SK-N-MC (cell line): ENCODE measurements around the gene TCTN2.

Experiments used
- EZH2 ChIP-seq: fragments of 200-600 bp; sonication (generic); IDR thresholded peaks from one replicate; pipeline ENCODE4 v1.6.1; 2017; ENCODE audit warnings: antibody characterized with exemption
- POLR2AphosphoS5 ChIP-seq: IDR thresholded peaks from 2 replicates; pipeline ENCODE4 v1.6.1; 2012; ENCODE audit warnings: mild to moderate bottlenecking, low read depth, low read length, borderline replicate concordance

DNA sequence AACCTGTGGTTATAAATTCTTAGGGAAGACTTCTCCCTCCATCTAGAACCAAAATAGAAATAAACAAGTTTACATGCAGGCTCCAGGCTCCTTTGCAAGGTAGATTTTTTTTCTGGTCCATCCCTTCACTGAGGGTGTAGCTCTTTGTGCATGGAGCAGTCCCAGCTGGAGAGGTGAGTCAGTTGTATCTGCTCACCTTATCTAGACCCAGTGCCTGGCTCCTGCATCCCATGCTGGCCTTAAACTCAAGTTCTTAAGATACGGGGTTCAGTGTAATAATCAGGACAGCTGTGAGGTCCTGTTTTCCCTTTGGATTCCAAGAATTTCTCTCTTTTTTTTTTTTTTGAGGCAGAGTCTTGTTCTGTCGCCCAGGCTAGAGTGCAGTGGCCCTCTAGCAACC lies 56.0 kb downstream of the TCTN2 start:
- no peak for TF ChIP-seq POLR2AphosphoS5
- no peak for TF ChIP-seq EZH2
